B cell (primary cell): Measurements from ENCODE around the gene AFF3. TPM values are rescaled to one million over a fixed set of nuclear protein-coding genes. Genes with fewer than 3 reads are reported as not detected.

ENCODE experiments used
- ATAC-seq: fragments of 200-7000 bp; cut with Tn5 transposase; one replicate; pipeline ENCODE4 v1.10.0; 2021; ENCODE audit warnings: low read depth, mild to moderate bottlenecking, moderate number of reproducible peaks, moderate library complexity
- CTCF ChIA-PET: fragments of 350-600 bp; sonication (Branson Sonifier 250); formaldehyde crosslinking; loops from one replicate; lab custom pipeline; 2021; ENCODE audit warnings: antibody characterized with exemption, inconsistent platforms; lab: Charles Lee
- POLR2A ChIA-PET: fragments of 350-600 bp; sonication (Branson Sonifier 250); formaldehyde crosslinking; loops from one replicate; lab custom pipeline; 2021; ENCODE audit warnings: antibody characterized with exemption; lab: Charles Lee
- DNase-seq: peaks from one replicate; pipeline ENCODE4 v3.0.0; 2013
- H2AFZ ChIP-seq: 2 replicates; pipeline ENCODE4 v1.6.1; 2012; ENCODE audit warnings: mild to moderate bottlenecking, low read depth, low read length; ENCODE audit not compliant: insufficient read depth, poor library complexity, severe bottlenecking
- H3K27ac ChIP-seq, 2 donors: 1 replicate in 1 of 2; 2 replicates in 1 of 2; pipeline ENCODE4 v1.5.1; 2012 to 2013; ENCODE audit warnings: low read length in 2 of 2, mild to moderate bottlenecking in 2 of 2, moderate library complexity in 1 of 2
- H3K27me3 ChIP-seq, 4 experiments: fragments of 200-600 bp in 1 of 4; sonication (generic) in 1 of 4; replicated peaks in 1 of 4; 1 replicate in 2 of 4; 2 replicates in 2 of 4; pipeline versions ENCODE4 v1.6.1 to v1.7.0; 2013 to 2016; ENCODE audit warnings: low read length in 3 of 4, mild to moderate bottlenecking in 2 of 4, mixed read lengths in 1 of 4, moderate library complexity in 1 of 4; ENCODE audit not compliant: insufficient read depth in 4 of 4, control insufficient read depth in 3 of 4; ENCODE audit errors: control extremely low read depth in 1 of 4
- H3K36me3 ChIP-seq, 2 experiments: replicated peaks in 1 of 2; 1 replicate in 1 of 2; 2 replicates in 1 of 2; pipeline versions ENCODE4 v1.6.1 to v1.7.1; 2013; ENCODE audit warnings: low read length in 1 of 2; ENCODE audit not compliant: insufficient read depth in 2 of 2, control insufficient read depth in 1 of 2; ENCODE audit errors: control extremely low read depth in 1 of 2, extremely low read depth in 1 of 2
- H3K4me1 ChIP-seq, 2 donors: fragments of 200-600 bp in 1 of 2; sonication (generic) in 1 of 2; 1 replicate in 1 of 2; 2 replicates in 1 of 2; pipeline versions ENCODE4 v1.5.1 to v1.6.1; 2013 to 2017; ENCODE audit warnings: low read length in 2 of 2; ENCODE audit not compliant: control insufficient read depth in 2 of 2, insufficient read depth in 2 of 2
- H3K4me2 ChIP-seq: replicated peaks from 2 replicates; pipeline ENCODE3; 2012; ENCODE audit warnings: mild to moderate bottlenecking, low read depth, low read length; ENCODE audit not compliant: poor library complexity, severe bottlenecking
- H3K4me3 ChIP-seq, 5 experiments: fragments of 200-600 bp in 1 of 5; sonication (generic) in 1 of 5; 1 replicate in 3 of 5; 2 replicates in 2 of 5; pipeline versions ENCODE4 v1.5.1 to v1.7.0; 2011 to 2016; ENCODE audit warnings: low read length in 4 of 5, mild to moderate bottlenecking in 4 of 5, low read depth in 2 of 5, control low read depth in 1 of 5, moderate library complexity in 1 of 5; ENCODE audit not compliant: insufficient read depth in 1 of 5; ENCODE audit errors: control extremely low read depth in 1 of 5, extremely low read depth in 1 of 5
- H3K79me2 ChIP-seq: fragments of 200-600 bp; sonication (generic); one replicate; pipeline ENCODE4 v1.6.0; 2016; ENCODE audit warnings: low read length; ENCODE audit not compliant: control insufficient read depth, insufficient read depth
- H3K9ac ChIP-seq: fragments of 200-600 bp; sonication (generic); 2 replicates; pipeline ENCODE4 v1.6.1; 2017; ENCODE audit warnings: mild to moderate bottlenecking, low read length, moderate library complexity
- H3K9me3 ChIP-seq, 3 donors: one replicate each; pipeline versions ENCODE4 v1.6.1 to v1.7.1; 2013; ENCODE audit warnings: low read length in 2 of 3; ENCODE audit not compliant: control insufficient read depth in 2 of 3, insufficient read depth in 1 of 3; ENCODE audit errors: control extremely low read depth in 1 of 3
- H4K20me1 ChIP-seq: 2 replicates; pipeline ENCODE4 v1.6.0; 2012; ENCODE audit warnings: mild to moderate bottlenecking, low read length; ENCODE audit not compliant: insufficient read depth, control insufficient read depth, poor library complexity, severe bottlenecking
- H3K27ac Mint-ChIP-seq: one replicate; pipeline ENCODE4 v1.8.0; 2021; ENCODE audit warnings: mixed read lengths
- H3K27me3 Mint-ChIP-seq: one replicate; pipeline ENCODE4 v1.8.0; 2021; ENCODE audit warnings: mixed read lengths
- H3K4me1 Mint-ChIP-seq: one replicate; pipeline ENCODE4 v1.8.0; 2021; ENCODE audit warnings: mixed read lengths
- H3K4me3 Mint-ChIP-seq: one replicate; pipeline ENCODE4 v1.8.0; 2021; ENCODE audit warnings: mixed read lengths
- H3K9me3 Mint-ChIP-seq: one replicate; pipeline ENCODE4 v1.8.0; 2022; ENCODE audit warnings: mixed read lengths; ENCODE audit not compliant: insufficient read depth
- CTCF ChIP-seq: fragments of 200-600 bp; IDR thresholded peaks from one replicate; pipeline ENCODE4 v1.8.0; 2022; ENCODE audit warnings: antibody characterized with exemption, mild to moderate bottlenecking
- EZH2 ChIP-seq: IDR thresholded peaks from 2 replicates; pipeline ENCODE4 v1.6.1; 2012; ENCODE audit warnings: borderline replicate concordance, low read depth, mild to moderate bottlenecking, moderate library complexity, low read length; ENCODE audit not compliant: insufficient read depth, poor library complexity, severe bottlenecking
- WGBS: methylation state at CpG from one replicate; pipeline ENCODE4 v1.1.5; 2013; ENCODE audit warnings: missing lambda C conversion rate; ENCODE audit not compliant: insufficient coverage; 5-methylcytosine and 5-hydroxymethylcytosine counted together
- intact Hi-C: fragments of 100-400 bp; cut with micrococcal nuclease; formaldehyde crosslinking; loops from one replicate; pipeline ENCODE4 v1.10.0; 2022
- polyA plus RNA-seq: library from polyadenylated mRNA; depleted of rRNA; stranded (reverse); fragments of >200 nt; gene quantifications from 2 replicates; pipeline ENCODE4 v1.2.3, GENCODE V29; 2012
- total RNA-seq, 2 donors: library from RNA; stranded (reverse); fragments of 120-200 nt in 1 of 2; gene quantifications; 1 replicate in 1 of 2; 2 replicates in 1 of 2; pipeline versions ENCODE4 v1.2.3 to v1.2.4, GENCODE V29; 2013 to 2022

AFF3 gene
- total and polyA plus RNA-seq, 2 donors (not counting 1 experiment from before 2014, with no cell fraction given): 117 to 830 TPM

DNA sequence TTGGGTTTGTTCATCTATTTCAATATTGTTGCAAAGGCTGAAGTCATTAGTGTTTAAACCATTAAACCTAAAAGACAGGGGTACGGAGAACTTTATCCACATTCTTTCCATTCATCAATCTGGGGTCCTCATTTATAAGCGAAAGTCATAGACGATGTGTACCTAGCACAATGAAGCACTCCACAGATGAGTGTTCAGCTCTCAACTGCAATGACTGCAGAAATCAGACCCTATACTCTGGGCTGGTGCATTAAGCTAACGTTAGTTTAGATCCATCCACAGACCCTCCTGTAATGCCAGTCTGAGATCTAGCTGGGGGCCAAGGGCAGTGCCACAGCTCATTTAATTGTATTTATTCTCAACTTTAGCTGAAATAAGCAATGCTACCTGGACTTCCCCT is 155.2 kb downstream of the AFF3 start:
- ChIA-PET CTCF (no interaction called here), POLR2A (no interaction called here)
- no peaks in the 10 kb centered on the region for H3K27me3 ChIP-seq
- H3K9me3 ChIP-seq: no peaks in the 10 kb centered on the region
- WGBS: 93% methylated on average over 4 of the region's 4 CpGs
- H3K4me1 ChIP-seq: no peaks in the 10 kb centered on the region
- no peak overlapping the region for H3K9ac ChIP-seq
- Mint-ChIP-seq H3K4me3 (no peak overlapping the region), H3K4me1 (peaks cover 4% of the 10 kb centered on the region), H3K27ac (no peak overlapping the region), H3K9me3 (no peaks in the 10 kb centered on the region), H3K27me3 (no peaks in the 10 kb centered on the region)
- H3K4me3 ChIP-seq: no peak overlapping the region
- intact Hi-C loops: no loop called here
- peaks cover 46% of the 10 kb centered on the region for H3K79me2 ChIP-seq
- no peak for DNase-seq
- no peak for TF ChIP-seq CTCF
- no peak for TF ChIP-seq EZH2
- no peak for ATAC-seq
- H3K36me3 ChIP-seq: peaks cover 3 to 53% of the 10 kb centered on the region in 2 experiments
- peaks cover 48% of the 10 kb centered on the region for H4K20me1 ChIP-seq
- H2AFZ ChIP-seq: no peak overlapping the region
- H3K27ac ChIP-seq: no peak overlapping the region
- H3K4me2 ChIP-seq: no peak overlapping the region

GRCh38 chr2:99984799-99985515 is 157.4 kb downstream of the AFF3 start:
- Histone ChIP-seq H3K36me3 (peaks cover 8 to 67% of the 10 kb centered on the region in 2 experiments), H2AFZ (no peak overlapping the region), H3K4me3 (no peak overlapping the region), H3K4me2 (no peak overlapping the region), H3K27ac (no peak overlapping the region), H4K20me1 (peaks cover 50% of the 10 kb centered on the region), H3K9me3 (no peaks in the 10 kb centered on the region), H3K27me3 (no peaks in the 10 kb centered on the region), H3K4me1 (no peaks in the 10 kb centered on the region), H3K9ac (no peak overlapping the region), H3K79me2 (peaks cover 50% of the 10 kb centered on the region)
- ChIA-PET POLR2A (no interaction called here), CTCF (interaction anchor here (1.5 kb wide), 1 partner anchor 275 kb away, joined by 3 read pairs; no protein-coding TSS in a partner anchor)
- ATAC-seq (no peak), DNase-seq (no peak)
- peak overlapping the region; percentile 26 for H3K27ac Mint-ChIP-seq
- intact Hi-C loops: no loop called here
- peaks cover 4% of the 10 kb centered on the region for H3K4me1 Mint-ChIP-seq
- 80% methylated on average over 1 of the region's 4 CpGs for WGBS
- H3K9me3 Mint-ChIP-seq: no peaks in the 10 kb centered on the region
- TF ChIP-seq EZH2 (no peak), CTCF (no peak)
- H3K4me3 Mint-ChIP-seq: no peak overlapping the region
- H3K27me3 Mint-ChIP-seq: no peaks in the 10 kb centered on the region
